Pulmonary artery endothelial cell (primary cell): Measurements from ENCODE around the gene RTL5. TPM values are rescaled to one million over a fixed set of nuclear protein-coding genes. Genes with fewer than 3 reads are reported as not detected.
A peak's percentile ranks its signal among the peaks of the same experiment; 100 is the strongest.

Source experiments
- DNase-seq: peaks from one replicate; pipeline ENCODE4 v3.0.0-alpha.2; 2011; ENCODE audit warnings: low read depth, low spot score
- total RNA-seq: library from RNA; depleted of rRNA; stranded (reverse); fragments of >200 nt; gene quantifications from 2 replicates; pipeline ENCODE4 v1.2.3, GENCODE V29; 2014

Gene RTL5
- total RNA-seq, 1 donor from 2014 or later, result 0.20 TPM

DNA sequence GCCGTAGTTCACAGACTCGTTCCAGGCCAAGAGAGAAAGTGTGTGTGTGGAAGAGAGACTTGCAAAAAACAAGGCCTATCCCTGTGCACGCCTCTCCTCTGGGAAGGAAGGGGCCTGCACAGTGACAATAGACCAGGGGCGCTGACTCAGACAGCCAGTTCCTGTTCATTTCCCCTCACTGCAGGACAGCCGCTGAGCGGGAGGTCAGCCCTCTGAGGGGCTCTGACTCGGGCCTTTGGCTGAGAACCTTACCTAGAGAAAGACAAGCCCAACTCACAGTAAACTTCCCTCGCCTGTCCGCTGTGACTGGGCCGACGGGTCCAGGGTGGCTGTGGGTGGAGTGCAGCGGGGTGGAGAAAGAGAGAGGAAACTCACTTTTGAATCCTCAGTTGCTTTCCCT, 52.1 kb downstream of the RTL5 start:
- peak; percentile 73 for DNase-seq

DNA sequence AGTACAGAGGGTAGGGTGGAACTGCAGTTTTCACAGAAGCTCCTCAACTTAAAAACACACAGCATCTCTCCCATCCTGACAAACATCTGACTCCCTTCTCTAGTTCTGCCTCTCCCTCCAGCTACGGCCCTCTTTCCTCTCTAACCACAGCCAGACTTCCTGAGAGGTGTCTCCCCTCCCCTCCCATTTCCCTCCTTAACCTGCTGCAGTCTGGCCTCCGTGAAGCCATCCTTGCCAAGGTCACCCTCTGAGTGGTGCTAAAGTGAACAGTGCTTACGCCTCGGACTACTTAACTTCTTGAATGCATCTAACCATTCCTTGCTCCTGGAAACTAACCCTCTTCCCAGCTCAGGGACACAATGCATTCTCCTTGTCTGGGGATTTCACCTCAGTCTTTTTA, 53.3 kb downstream of the RTL5 start:
- peak; percentile 52 for DNase-seq

Other genes starting within 250 kb of the RTL5 start
- 21.2 and 22.0 TPM in 2 replicates for gene NHSL2, start 221.1 kb downstream of the RTL5 start, total RNA-seq
- gene PIN4, start 49.8 kb upstream of the RTL5 start, total RNA-seq, result 14.2 and 27.5 TPM in 2 replicates
- gene ERCC6L, start 107.1 kb upstream of the RTL5 start, total RNA-seq, result 4.7 and 8.3 TPM in 2 replicates
- 643 and 855 TPM in 2 replicates for gene RPS4X, start 145.3 kb upstream of the RTL5 start, total RNA-seq
- 0.07 and 0.13 TPM in 2 replicates for gene CITED1, start 174.0 kb upstream of the RTL5 start, total RNA-seq